GM19397 (cell line): ENCODE data around the gene ATF7.
"Not testable (repeated sequence)": the region's sequence is repeated elsewhere in the genome, so short reads cannot be mapped to it uniquely, and the experiment has no call there.

Experiments used
- ATAC-seq: cut with Tn5 transposase; IDR thresholded peaks from one replicate; pipeline ENCODE4 v1.9.1; 2021; ENCODE audit warnings: mild to moderate bottlenecking, moderate library complexity; ENCODE audit not compliant: unreplicated experiment

Gene ATF7

GRCh38 chr12:53485955-53486735 lies 140.0 kb downstream of the ATF7 start:
- no peak for ATAC-seq

DNA sequence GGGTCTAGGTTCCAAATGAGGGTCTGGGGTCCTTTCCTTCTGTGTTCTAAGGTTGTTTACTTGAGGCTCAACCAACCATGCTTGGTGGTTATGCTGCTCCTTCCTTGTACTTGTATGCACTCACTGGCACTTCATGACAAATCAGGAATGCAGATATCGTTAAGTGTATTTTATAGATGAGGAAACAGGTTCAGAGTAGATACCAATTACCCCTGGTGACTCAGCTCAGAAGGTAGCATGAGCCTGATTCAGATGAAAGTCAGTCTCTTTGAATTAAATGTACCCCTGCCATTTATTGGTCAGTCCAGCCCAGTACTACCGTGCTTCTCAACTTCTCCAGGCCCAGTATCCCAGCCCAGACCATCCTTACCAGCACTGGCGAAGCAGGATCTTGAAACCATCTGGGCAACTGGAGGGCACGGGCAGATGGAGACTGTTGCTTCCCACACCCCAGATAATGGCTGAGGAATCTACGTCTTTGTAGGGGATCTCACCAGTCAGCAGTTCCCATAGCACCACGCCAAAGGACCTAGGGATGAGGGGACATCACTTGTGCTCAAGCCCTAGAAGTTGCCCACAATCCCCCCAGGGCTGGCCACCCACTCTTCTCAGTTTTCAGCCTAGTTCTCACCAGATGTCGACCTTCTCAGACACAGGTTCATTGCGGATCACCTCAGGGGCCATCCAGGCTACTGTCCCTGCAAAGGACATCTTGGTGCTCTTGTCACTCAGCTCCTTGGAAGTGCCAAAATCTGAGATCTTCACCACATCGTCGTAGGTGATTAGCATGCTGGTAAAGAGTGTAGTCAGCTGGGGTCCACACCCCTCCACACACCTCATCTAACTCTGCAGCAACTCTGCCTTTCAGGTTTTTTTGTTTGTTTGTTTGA lies 141.3 kb downstream of the ATF7 start:
- ATAC-seq, result no peak

GRCh38 chr12:53483979-53484377 lies 142.2 kb downstream of the ATF7 start:
- ATAC-seq, result no peak

DNA sequence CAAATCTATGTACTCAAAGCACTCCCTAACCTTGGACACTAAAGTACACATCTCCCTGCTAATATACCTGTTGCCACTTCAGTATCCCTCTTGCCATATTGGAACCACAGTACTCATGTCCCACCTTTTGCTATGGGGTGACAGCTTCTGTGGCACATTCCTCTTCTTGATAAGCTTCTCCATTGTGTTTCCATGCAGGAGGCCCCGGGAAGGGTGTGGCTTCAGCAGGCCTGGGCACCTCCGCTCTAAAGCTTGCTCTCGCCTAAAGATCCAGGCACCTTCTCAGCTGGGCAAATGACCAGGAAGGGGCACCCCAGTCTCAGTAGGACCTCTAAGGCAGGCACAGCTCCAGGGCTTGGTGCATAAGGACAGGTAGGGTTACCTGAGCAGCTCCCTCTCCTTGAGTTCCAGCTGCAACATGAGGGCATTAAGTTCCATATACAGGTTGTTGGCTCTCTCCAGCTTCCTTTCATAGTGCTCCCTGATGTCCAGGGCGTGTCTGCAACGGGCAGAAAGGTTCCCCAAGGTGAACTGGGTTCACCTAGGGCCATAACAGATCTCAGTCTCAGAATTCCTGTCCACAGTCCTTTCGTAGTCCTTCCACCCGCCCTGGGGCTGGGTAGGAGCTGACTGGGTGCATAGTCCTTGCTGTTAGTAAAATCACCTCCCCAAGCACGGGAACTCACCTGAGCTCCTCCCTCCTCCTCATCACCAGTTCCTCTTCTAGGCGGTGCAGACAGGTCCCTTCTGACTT lies 142.8 kb downstream of the ATF7 start:
- ATAC-seq, result no peak

DNA sequence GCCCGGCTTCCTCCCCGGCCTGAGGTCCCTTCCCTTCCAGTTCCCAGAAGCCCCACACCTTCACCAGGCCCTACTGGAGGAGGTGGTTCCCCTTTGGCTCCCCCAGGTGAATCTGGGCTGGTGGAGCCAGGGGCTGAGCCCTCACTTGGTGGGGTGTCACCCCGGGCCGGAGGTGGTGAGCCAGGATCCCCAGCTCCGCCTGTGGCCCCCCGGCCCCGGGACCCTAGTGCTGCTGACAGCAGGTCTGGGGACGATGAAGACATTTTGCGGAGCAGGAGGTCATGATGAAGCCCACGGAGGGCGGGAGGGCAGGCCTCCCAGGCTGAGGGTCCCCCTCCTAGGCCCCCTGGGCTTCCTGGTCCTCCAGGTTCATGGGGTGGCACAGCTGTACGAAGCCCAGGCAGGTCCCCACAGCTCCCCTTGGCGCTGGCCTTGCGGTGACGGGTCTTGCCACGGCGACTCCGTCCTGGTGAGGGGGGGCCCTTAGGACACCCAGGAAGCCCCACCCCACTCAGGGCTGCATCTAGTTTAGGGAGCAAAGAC lies 143.5 kb downstream of the ATF7 start:
- no peak for ATAC-seq

GRCh38 chr12:53481939-53482586 lies 144.1 kb downstream of the ATF7 start:
- ATAC-seq, result no peak

DNA sequence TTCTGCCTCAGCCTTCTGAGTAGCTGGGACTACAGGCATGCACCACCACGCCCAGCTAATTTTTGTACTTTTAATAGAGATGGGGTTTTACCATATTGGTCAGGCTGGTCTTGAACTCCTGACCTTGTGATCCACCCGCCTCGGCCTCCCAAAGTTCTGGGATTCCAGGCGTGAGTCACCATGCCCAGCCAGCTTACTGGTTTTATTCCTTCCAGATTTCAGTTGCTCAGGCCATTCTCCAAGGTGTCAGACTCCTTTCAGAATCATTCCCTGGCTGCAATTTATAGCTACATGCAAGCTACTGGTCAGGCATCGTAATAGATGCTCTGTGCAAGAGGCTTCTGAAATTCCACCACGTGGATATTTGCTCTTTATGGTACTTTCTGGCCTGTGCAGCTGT lies 144.7 kb downstream of the ATF7 start:
- not testable (repeated sequence) for ATAC-seq

- ATAC-seq, result no peak
Observed at GRCh38 chr12:53480491-53481442, 145.4 kb downstream of the ATF7 start.

DNA sequence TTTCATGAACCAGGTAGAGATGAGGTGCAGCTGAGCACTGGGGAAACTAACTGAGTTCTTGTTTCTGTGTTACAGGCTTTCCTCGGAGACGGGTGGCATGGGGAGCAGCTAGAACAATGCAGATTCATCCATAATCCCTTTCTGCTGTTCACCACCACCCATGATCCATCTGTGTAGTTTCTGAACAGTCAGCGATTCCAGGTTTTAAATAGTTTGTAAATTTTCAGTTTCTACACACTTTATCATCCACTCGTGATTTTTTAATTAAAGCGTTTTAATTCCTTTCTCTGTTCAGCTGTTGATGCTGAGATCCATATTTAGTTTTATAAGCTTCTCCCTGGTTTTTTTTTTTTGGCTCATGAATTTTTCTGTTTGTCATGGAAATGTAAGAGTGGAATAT lies 146.9 kb downstream of the ATF7 start:
- ATAC-seq, result no peak

DNA sequence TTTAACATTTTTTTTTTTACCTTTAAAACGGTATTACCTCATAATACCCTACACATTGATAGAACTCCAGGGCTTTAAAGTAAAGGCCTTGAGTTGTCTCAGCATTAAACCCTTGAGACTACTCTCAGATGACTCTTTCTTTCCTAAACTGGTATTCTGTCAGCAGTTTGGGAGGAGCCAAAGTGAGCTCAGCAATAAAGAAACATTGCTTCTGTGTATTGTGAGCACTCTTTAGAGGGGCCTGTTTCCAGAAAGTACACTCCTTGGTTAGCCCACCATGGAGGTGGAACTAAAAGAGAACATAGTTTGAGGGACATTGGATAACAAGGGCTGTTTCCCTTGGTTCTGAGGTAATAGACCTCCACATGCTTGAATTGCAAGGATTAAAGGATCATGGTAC lies 147.3 kb downstream of the ATF7 start:
- ATAC-seq, result no peak

DNA sequence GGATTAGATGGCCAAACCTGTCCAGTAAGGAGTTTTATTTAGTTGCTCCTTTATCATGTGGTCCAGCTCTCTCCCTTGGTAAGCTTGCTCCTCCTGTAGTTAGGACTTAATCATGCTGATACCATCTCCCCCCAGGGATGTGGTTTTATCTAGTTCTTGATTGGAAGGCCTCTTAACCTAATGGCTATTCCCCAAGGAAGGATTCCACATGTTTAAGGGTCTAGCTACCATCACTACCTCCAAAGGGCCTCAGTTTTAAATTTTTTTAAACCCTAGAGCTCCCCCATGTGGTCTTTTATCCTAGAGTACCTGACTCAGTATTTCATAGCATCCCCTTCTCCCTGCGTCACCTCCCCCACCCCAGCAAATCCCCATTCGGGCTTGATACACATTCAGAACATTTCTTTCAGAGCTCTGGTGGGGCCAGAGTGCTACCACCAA lies 149.4 kb downstream of the ATF7 start:
- ATAC-seq, result no peak

GRCh38 chr12:53474819-53475218 lies 151.4 kb downstream of the ATF7 start:
- no peak for ATAC-seq

- no peak for ATAC-seq
Observed at GRCh38 chr12:53474077-53474476, 152.1 kb downstream of the ATF7 start.

DNA sequence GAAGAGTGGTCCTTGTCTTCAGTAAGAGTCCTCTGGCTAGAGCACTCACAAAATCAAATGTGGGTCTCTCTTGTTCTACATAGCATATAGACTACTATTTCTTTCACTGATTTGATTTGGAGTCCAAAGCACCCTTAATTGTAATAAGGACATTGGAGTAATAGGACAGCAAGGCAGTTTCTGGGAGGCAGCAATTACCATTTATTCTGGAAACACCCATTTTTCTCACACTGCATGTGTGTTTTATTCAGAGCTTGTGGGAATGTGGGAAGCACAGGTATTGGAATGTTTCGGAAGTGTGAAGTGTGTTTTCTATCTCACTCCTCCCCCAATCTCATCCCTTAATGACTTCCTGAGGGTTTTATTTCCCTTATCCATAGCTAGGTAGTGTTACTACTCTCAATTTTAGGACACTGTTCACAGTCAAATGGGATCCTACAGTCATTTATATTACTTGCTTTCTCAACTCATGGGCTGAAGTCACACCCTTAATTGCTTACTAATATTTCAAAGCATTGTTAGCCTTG lies 154.1 kb downstream of the ATF7 start:
- ATAC-seq, result no peak

GRCh38 chr12:53468282-53468681 lies 157.9 kb downstream of the ATF7 start:
- ATAC-seq, result no peak

DNA sequence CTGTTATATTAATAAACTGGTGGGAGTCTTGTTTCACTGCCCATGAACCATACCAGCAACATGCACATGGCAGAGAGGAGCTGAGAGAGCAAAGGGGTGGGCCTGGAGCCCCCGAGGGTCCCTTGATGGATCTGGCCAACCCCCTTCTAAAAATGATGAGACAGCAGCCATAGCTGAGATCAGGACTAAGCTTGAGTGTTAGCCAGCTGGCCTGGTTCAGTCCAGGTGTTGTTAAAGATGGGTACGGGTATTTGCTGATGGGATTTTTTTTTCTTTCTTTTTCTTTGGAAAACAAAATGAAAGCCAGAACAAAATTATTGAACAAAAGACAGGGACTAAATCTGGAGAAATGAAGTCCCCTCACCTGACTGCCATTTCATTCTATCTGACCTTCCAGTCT lies 158.3 kb downstream of the ATF7 start:
- ATAC-seq, result no peak

DNA sequence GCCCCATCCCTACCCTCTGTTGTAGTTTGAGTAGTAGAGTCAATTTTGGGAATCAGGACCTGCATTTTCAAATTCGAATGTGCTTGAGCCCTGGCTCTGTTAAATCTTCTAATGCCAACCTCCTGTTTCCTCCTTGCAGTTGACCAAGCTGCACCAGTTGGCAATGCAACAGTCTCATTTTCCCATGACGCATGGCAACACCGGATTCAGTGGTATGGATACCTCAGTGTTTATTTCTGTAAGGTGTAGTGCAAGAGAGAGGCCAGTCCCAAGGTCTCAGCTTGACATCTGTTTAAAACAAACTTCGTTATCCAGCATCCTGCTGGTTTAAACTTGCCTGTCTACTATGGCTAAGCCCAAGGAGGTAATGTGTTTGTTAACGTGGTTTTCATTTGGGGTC lies 159.1 kb downstream of the ATF7 start:
- no peak for ATAC-seq

- ATAC-seq, result no peak
Observed at GRCh38 chr12:53466640-53467039, 159.5 kb downstream of the ATF7 start.

GRCh38 chr12:53465679-53466078 lies 160.5 kb downstream of the ATF7 start:
- ATAC-seq, result no peak
